Stimulated activated CD4-positive, alpha-beta T cell treated with anti-CD3 and anti-CD28 coated beads, Interleukin-2, amount 100 ng/mL, for 4 hours (primary cell): Measurements from ENCODE around the gene TMCC2.
A peak's percentile ranks its signal among the peaks of the same experiment; 100 is the strongest.

Experiments used
- DNase-seq: peaks from one replicate; pipeline ENCODE4 v3.0.0-alpha.2; 2020; ENCODE audit warnings: low read depth

The TMCC2 gene

DNA sequence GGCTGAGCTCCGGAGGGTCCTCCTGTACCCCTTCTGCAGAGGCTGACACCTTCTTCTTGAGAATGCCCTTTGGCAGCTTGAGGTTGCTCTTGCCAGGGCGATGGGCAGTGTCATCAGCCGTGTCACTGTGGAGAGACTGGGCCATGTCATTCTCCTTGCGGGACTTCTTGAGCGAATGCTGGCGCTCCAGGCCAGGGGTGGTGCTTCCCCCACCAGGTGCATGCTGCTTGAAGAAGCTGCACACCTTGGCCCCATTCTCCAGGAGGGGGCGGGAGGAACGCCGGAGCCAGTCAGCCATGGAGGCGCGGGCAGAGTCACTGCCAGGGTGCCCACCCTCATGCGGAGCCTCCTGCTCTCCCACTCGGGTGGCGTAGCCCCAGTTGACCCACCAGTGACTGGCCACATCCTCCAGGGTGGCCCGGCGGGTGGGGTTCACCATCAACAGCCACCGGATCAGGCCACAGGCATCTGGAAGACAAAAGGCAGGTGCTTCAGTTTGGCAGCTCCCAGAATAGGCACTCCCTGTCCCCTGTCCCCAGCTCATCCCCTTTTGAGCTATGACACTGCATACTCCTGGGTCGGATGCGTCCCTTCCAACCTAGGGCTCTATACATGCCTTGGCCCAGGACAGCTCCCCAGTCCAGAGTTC is 76.4 kb downstream of the TMCC2 start:
- DNase-seq: no peak

DNA sequence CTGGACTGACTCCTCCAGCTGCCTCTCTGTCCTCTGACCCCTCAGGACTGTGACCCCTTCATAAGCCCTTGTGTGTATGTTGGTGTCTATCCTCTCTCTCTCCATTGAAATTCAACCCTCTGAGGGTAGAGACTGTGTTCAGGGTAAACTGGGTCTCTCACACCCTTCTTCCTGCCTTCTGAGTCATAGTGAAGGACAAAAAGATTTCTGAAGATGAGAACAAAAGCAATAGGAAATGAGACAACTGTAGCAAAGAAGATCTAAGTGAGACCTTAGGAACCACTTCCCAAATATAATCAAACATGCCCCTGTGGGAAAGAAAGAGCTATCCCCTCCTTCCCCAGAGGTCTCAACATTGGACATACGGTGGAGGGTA is 76.9 kb downstream of the TMCC2 start:
- no peak for DNase-seq

DNA sequence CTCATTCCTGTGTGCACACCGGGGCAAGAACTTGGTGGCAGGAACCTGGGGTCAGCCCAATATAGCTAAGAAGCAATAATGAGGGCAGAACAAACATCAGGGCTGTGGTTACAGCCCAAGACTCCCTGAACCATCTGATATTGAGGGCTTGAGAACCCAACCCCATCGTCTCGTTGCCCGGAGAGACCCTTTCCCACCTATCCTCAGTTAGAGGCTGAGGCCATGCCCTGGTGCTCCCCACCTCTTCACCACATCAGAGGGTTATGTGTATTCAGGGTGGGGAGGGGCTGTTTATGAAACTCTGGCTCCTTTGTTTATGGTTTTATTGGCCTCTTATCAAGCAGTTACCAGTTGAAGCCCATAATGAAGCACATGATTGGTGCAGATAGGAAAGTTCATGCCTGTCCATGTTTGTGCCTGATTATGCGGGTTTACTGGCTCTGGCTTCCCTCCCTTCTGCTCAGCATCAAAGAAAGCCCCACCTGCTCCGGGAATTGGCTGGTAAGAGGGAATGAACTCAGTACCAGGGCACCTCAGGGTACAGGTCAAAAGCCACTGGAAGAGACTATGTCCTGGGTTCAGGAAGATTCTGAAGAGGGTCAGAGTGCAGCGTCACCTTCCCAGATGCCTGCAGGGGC is 79.3 kb downstream of the TMCC2 start:
- no peak for DNase-seq

DNA sequence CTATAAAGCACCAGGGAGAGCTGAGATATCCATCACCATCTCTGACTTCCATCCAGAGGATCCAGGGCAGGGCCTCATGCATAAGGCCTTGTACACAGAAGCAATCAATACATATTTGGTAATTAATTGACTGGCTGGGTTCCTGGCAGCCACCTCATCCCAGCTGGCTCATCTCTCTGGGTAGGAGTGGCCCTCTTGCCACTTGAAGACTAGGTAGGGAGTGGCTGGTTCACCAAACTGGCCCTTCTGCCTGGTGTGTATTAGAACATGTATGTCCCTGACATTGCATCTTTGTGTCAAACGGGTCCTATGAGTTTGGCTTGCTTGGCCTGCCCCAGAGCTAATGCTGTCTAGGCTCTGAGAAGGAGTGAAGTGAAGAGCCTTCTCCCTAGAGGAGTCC is 82.0 kb downstream of the TMCC2 start:
- no peak for DNase-seq

DNA sequence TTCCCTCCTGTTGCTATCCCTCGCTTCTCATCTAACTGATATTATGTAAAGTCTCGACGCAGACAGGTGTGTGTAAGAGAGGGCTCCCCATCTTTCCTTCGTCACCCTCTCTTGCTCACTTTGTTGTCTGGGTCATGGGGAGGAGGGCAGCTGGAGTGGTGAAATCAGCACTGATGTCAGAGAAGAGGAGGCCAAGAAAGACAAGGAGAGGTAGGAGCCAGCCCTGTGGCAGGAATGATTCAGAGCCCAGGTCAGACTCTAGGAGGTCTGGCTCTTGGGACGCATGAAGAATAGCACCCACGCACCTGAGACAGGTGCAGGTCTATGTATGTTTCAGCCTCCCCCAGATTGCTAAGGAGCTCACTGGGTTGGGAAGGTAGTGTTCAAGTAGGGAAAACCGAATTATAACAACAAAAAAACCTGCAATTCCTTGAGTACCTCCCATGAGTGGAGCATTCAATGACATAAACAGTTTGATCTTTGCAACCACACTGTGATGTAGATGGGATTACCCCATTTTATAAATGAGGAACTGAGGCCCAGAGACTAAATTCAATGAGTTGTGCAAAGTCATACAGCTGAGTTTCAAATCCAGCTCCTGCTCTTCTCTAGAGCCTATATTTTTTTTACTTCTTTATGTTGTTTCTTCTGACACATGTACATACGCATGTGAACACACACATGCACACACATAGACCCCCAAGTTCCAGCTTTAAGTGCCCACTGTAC is 83.4 kb downstream of the TMCC2 start:
- DNase-seq: no peak

DNA sequence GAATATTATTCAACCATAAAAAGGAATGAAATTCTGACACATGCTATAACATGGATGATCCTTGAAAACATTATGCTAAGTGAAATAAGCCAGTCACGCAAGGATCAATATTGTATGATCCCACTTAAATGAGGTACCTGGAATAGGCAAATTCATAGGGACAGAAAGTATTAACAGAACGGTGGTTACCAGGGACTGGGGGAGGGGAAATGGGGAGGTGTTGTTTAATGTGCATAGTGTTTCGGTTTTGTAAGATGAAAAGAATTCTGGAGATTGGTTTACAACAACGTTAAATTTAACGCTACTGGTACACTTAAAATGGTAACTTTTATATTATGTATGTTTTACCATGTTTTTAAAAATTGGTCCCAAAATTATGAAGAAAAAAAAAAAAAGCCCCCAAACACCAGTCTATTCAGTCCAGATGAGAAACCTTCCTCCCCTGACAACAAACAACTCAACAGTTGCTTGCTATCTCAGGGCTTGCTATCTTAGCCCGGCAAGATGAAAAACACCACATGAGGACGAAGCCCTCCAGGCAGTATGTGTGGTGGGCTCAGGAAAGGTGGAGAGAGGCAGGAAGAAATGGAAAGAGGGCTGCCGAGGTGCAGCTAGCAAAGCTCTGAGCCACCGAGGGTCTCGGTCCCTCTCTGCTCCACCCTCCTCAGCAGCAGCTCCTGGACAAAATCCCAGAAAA is 85.3 kb downstream of the TMCC2 start:
- no peak for DNase-seq

DNA sequence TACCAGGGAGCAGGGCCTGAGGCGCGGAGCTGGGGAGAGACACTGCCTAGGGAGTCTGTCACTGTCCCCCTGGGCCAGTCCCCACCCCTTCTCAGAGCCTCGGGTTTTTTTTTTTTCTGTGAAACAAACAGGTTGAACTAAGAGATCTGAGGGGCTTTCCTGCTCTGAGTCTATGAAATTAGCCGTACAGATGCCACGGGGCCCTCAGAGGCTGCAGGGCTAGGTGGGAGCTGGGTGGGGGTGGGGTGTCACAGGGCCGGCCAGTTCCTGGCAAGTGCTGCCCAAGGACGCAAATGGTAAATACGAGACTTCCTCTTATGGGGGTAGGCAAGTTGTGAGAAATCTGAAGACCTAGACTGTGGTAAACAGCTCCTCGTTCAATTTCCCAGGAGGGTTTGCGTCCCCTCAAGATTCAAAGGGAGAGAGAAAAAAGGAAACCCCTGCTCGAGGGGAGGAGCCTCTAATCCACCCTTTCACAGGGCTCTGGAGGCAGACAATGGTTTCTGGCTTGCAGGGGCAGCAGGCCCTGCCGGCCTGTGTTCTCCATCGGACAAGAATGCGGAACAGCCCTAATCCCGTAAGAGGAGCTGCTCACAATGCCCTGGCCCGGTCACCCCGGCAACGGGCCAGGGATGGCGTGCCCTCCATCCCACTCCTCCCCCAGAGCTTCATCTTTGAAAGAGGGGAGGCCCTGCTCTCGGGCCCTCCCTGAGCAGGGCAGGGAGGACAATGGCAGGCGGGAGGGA is 86.0 kb downstream of the TMCC2 start:
- no peak for DNase-seq

DNA sequence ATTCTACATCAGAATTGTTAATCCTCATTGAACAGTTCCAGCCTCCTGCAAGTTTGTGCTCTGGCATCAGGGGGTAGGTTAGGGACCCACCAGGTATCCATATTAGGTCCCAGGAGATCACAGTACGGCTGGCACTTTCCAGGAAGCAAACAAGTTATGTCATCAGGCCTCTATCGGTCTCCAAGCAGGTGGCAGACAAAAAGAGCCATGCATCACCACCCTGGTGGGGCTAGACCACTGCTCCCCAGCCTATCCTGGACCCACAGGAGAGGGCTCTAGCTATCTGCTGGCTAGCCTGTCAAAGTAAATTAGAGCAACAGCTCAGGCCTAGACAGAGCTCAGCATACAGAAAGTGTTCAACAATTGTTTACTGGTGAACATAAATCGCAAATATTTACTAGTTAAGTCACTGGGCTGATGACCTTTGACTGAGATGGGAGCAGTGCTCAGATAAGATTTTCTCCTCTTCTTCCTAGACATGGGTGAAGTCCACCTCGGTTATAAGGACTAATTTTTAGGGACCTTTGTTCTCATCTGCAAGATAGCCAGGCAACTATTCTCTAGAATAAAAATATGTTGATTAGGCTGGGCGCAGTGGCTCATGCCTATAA is 87.4 kb downstream of the TMCC2 start:
- DNase-seq: no peak

DNA sequence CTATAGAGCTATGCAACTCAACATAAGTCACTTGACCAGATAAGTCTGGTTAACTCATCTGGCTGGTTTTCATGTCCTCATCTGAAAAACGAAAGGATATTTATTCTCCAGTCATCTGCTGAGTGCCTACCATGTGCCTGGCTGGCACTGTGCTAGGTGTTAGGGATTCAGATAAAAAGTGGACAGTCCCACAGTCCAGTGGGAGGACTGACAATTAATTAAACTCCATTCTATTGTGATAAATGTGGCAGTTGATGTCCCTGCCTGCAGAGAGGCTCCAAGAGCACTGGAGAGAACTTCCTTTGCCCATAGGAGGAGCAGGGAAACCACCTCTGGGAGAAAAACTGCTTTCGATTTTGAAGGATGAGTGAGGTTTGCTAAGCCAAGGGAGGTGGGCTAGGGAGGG is 88.4 kb downstream of the TMCC2 start:
- no peak for DNase-seq

DNA sequence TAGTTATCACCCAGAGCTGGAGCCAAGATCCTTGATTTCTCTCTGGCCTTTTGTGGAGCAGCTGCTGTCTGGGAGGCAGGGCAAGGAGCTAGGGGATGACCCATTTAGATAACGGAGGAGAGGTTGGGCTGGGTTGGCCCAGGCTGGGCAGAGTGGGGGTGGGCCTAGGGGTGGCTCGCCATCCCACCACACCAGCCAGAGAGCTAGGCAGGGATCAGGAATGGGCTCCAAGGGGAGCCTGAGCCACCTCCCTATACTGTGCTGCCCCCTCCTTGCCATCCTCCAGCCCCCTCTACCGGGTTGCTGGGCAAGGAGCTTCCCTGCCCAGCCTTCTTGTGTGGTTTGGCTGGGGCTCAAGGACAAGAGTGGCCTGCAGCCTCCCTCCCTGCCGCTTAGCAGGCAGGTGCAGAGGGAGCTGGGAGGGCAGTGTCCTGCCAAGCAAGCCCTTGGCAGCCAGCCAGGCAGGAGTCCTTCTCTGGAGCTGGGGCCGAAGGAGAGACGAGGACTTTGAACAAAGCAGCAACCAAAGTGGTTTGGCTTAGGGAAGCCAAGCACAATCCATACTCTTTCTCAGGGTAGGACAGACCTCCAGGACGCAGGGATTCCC is 89.7 kb downstream of the TMCC2 start:
- no peak for DNase-seq

DNA sequence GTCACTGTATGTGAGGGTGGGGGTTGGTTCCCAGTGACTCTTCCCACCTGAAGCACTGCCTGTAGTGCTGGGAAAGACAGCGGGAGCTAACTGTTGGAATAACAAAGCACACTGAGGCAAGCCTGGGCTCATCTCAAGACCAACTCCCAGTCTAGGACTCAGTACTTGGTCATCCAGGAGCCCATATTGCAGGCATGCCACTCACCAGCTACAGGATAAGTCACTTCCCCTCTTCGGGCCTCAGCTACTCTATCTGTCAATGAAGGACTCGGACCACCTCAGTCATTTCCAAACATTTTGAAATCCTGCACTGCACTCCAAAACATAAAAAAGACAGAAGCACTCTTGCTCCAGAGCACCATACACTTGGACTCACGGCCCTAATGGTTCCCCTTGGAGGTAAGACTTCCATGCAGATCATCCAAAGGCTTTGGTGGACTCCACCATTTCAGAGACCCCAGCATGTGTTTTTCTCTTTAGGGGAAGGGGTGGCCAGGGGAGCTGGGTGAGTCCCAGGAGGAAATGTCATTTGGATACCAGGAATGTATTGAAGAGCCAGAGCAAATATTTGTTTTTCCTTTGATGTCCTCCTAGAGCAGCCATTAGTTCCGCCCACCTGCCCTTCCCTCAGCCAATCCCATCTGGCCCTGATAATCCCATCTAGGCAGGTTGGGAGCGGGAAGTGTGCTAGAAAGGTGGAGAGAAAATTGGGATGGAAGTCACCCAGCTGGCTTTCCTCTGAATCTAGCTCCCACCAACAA is 90.7 kb downstream of the TMCC2 start:
- no peak for DNase-seq

DNA sequence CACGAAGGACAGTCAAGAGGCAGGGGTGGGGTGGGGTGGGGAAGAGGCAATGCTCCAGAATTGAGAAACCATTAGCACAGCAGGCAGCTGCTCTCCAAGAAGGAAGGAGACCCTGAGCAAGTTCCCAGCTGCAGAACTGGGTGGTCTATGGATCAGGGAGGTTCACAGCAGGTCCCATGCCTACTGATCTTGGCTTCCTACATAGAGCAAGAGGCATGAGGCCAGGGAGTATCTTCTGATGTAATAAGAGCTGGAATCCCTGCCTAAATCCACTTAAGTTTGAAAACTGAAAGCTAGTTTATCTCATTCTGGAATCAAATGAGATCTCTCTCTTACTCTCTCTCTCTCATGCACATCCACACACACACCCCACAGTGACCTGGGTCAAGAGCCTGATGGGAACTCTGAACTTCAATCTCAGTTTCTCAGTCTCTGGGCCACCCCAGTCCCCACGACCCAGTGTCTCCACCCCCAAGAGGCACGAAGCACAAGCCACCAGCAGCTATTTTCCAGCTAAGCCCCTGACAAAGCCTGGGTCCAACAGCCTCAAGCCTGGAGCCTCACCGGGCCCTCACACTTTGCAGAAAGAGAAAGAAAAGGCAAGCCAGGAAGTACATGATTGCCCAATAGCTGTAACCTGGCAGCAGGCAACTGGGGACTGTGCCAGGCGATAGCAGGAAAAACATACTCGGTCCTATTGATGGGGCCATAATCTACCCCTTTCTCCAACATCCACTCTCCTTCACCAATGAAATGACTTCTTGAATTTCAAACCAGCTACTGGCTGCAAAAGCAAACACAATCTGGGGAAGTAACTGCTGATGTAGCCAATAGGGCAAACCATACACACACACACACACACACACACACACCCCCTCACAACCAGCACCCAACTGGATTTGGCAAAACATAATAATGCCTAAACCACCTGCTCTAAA is 91.6 kb downstream of the TMCC2 start:
- DNase-seq: no peak

DNA sequence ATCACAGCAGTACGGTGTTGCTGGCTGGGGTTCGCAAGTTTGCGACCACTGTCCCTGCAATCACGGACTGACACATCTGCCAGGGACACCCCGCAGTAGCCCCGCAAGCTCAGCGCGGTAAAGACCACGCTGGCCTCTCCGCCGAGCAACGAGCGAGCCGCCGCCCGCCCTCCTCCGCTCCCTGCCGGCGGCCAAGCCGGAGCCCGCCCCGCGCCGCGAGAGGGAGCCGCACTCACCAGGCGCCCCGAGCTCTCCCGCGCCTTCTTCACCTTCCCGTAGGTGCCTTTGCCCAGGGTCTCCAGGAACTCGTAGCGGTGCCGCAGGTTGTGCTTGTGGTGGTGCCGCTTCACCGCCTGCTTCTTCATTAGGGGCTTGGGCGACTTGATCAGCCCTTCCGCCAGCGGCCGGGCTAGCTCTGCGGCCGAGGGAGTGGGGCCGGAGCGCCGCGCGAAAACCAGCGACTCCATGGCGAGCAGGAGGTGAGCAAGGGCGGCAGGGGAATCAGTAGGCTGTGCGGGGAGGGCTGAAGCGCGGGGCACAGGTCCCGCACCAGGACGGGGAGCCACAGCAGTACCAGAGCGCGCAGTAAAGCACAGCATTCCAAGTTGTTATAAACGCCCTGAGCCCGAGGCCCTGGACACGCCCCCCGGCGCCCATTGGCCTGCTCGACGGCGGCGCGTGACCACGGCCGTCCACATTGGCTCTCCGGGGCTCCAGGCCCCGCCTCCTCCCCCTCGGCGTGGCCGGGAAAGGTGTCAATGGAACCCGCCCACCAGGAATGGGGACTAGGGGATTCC is 93.6 kb downstream of the TMCC2 start, which contains the start of gene NUAK2:
Gene NUAK2 (minus strand): TSS at position 584 of the 797 bp plus-strand sequence. CDS start 117 bp downstream, at position 467.
- peak; percentile 79 for DNase-seq

DNA sequence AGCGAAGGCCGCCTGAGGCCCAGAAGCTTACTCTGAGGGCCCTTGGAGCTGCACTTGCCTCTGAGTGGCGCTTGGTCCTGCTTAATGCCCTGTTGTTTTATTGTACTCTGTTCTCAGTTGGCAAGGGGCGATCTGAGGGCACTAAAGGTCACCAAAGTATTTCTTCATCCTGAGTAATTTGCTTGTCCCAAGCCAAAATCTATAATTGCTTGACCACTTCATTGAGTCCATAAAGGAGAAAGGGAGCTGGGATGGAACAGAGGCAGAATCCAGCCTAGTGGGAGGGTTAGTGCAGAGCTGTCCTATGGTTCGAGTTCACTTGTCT is 94.2 kb downstream of the TMCC2 start:
- DNase-seq: no peak
